VCaP (cell line): Measurements from ENCODE around the gene TIMM22.
"Not testable (repeated sequence)": the region's sequence is repeated elsewhere in the genome, so short reads cannot be mapped to it uniquely, and the experiment has no call there.

ENCODE experiments used
- H3K27ac ChIP-seq: fragments of 450-650 bp; 2 replicates; pipeline ENCODE4 v1.5.1; 2017
- TF ChIP-seq, protein P1 (sequence below): fragments of 450-650 bp; conservative IDR thresholded peaks from 2 replicates; pipeline ENCODE4 v1.5.1; 2017; ENCODE audit warnings: mild to moderate bottlenecking, moderate library complexity

Gene TIMM22

DNA sequence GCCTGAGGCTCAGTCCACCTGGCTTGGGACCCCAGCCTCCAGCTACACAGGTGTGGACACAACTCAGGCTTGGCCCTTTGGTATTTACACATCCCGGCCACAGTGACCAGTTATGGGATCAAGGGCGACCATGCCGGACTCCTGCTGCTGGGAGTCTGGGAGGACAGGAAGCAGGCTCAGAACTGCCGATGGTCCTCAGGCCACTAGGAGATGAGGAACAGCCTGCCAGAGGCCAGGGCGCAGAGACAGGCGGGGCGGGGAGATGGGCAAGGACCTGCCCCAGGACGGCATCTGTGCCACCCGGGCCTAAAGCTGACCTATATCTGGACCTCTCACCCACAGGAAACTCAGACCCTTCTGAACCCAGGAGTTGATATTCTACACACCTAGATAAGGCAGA lies 29.8 kb upstream of the TIMM22 start:
- TF ChIP-seq, protein P1, sequence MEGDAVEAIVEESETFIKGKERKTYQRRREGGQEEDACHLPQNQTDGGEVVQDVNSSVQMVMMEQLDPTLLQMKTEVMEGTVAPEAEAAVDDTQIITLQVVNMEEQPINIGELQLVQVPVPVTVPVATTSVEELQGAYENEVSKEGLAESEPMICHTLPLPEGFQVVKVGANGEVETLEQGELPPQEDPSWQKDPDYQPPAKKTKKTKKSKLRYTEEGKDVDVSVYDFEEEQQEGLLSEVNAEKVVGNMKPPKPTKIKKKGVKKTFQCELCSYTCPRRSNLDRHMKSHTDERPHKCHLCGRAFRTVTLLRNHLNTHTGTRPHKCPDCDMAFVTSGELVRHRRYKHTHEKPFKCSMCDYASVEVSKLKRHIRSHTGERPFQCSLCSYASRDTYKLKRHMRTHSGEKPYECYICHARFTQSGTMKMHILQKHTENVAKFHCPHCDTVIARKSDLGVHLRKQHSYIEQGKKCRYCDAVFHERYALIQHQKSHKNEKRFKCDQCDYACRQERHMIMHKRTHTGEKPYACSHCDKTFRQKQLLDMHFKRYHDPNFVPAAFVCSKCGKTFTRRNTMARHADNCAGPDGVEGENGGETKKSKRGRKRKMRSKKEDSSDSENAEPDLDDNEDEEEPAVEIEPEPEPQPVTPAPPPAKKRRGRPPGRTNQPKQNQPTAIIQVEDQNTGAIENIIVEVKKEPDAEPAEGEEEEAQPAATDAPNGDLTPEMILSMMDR = no peak
- no peak overlapping the region for H3K27ac ChIP-seq

DNA sequence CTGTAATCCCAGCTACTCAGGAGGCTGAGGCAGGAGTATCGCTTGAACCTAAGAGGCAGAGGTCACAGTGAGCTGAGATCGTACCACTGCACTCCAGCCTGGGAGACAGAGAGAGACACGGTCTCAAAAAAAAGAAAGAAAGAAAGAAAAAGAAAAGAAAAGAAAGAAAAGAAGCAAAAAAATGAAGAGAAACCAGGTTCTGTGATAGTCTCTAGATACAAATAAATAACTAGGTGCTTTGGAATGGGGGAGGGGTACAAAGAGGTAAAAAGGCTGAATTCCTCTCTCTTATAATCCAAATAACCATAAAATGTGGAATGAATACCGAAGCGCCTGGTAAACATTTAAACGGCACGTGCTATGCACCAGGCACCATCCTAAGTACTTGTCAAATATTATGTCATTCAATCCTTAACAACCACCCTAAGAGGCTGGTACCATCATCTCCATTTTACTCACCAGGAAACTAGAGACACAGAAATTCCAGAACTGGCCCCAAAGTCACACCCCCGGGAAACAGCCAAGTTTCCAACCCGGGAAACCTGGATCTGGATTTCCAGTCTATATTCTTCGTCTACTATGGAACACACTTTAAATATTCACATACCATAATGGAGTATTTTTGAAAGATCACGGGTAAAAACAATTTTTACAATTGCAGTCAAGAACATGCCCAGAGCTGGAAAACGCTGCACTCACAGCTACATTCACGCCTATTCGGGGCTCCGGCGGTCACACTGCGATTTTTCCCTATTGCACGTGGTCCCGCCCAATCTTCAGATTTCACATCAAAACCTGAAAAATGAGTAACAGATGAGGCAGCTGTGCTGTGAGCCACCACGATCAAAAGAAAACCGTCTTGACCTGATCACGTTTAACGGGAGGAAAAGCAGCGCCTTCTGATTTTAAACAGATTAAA lies 27.9 kb upstream of the TIMM22 start:
- TF ChIP-seq, protein P1 = no peak
- no peak overlapping the region for H3K27ac ChIP-seq

DNA sequence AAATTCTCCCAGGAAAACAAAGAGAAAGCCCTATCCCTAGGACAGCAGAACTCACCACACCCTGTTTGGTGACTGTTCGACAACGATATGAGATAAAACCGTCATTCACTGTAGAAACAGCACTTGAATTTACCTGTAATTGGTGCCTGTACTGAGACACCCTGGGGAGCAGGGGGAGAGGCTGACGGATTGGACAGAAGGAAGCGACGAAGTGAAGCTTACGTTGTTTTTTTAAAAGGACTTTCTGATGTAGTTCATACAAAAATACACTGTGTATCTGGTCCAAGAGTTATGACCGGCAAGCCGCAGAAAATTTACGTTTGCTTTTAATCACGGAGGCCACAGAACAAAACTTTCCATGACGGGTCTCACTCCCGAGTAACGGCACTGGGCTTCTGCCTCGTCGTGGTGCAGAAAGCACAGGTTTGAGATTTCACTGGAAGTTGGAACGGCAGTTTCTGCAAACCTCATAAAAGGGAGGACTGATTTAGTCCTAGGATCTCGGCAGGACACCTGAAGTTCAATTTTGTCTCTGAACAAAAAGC lies 27.0 kb upstream of the TIMM22 start:
- TF ChIP-seq, protein P1 = no peak
- H3K27ac ChIP-seq = no peak overlapping the region

DNA sequence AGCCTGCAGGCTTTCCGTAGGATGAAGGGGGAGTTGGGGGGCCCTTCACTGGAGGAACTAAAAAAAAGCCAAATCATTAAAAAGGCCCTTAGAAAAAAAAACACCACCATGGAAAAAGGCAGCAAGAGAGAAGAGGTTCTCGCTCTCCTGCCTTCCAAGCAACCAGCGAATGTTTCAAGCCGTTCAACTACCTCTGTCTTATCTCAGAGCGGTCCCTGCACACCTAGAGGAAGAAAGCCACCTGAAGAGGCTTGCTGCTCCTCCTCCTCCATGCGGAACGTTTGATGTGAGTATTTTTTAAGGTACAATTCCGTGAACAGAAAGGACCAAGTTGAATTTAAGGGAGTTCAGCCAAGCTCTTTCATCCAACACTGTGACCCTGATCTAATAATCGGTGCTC lies 26.6 kb upstream of the TIMM22 start:
- TF ChIP-seq, protein P1 = no peak
- no peak overlapping the region for H3K27ac ChIP-seq

DNA sequence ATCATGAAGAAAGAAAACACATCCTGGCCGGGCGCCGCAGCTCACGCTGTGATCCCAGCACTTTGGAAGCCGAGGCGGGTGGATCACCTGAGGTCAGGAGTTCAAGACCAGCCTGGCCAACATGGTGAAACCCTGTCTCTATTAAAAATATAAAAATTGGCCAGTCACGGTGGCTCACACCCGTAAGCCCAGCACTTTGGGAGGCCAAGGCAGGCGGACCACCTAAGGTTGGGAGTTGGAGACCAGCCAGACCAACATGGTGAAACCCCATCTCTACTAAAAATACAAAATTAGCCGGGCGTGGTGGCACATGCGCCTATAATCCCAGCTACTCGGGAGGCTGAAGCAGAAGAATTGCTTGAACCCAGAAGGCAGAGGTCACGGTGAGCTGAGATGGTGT lies 25.1 kb upstream of the TIMM22 start:
- not testable (repeated sequence) for H3K27ac ChIP-seq

DNA sequence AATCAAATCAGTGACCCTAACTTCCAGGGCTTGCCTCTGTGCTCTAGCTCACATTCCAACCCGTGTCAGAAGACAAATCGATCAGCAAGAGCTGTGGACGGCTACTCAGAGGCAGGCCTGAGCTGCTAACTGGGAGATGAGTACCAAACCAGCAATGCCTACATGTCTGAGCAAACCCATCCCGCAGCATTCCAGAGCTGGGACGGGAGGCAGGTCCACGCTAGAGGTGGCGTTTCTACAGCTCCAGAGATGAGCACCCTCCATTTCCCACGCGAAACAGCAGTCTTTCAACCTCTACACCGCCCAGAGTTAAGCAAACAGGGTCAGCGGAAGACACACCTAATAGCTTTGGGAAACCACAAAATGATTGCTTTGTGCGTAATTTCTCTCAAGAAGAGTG lies 23.9 kb upstream of the TIMM22 start:
- TF ChIP-seq, protein P1 = no peak
- H3K27ac ChIP-seq = no peak overlapping the region

DNA sequence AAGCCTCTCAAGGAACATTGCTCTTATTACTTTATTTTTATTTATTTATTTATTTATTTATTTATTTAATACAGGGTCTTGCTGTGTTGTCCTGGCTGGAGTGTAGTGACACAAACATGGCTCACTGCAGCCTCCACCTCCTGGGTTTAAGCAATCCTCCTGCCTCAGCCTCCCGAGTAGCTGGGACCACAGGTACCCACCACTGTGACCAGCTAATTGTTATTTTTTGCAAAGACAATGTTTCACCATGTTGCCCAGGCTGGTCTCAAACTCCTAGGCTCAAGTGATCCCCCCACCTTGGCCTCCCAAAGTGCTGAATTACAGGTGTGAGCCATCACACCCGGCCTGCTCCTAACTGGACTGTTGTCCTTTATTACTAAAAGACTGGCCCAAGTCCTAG lies 22.2 kb upstream of the TIMM22 start:
- not testable (repeated sequence) for H3K27ac ChIP-seq

DNA sequence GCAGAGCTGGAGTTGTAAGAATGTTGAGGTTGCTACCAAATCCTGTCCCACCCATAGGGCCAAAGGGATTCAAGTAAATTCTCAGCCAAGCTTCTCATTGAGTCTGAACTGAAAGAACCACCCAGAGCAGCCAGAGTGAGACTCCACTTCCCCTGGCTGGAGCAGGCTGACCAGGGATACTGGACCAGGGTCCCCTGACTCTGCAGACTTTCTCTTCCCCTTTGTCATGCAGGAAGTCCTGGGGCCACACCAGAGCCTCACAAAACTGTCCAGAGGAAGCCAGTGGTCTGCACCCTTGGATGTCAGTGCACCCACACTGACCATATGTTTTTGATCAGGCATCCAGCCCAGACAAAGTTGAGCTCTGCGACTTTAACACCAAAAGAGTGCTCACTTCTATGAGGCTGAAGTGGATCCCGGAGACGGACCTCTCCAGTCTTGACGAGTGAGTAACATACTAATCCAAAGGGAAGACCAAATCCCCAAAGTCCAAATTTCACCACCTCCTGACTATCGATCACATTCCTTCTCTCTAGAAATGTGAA lies 21.5 kb upstream of the TIMM22 start:
- TF ChIP-seq, protein P1 = no peak
- no peak overlapping the region for H3K27ac ChIP-seq
